Heart right ventricle (tissue), 16 donors: ENCODE data around the gene EBNA1BP2. TPM values are rescaled to one million over a fixed set of nuclear protein-coding genes. Genes with fewer than 3 reads are reported as not detected.
A peak's percentile ranks its signal among the peaks of the same experiment; 100 is the strongest.

Experiments used
- ATAC-seq, 8 donors: fragments of 200-7000 bp; cut with Tn5 transposase; one replicate each; pipeline ENCODE4 v1.9.1; 2020; ENCODE audit warnings: mild to moderate bottlenecking in 8 of 8, moderate library complexity in 8 of 8, moderate number of reproducible peaks in 1 of 8
- DNase-seq, 2 donors: peaks; one replicate each; pipeline ENCODE4 v3.0.0-alpha.2; 2020
- H3K27ac ChIP-seq, 10 donors: fragments of 200-600 bp; sonication (generic) in 2 of 10; one replicate each; pipeline versions ENCODE4 v1.5.0 to v1.8.0; 2020 to 2022; ENCODE audit warnings: mild to moderate bottlenecking in 3 of 10
- H3K27me3 ChIP-seq, 7 donors: fragments of 200-600 bp; one replicate each; pipeline ENCODE4 v1.8.0; 2021 to 2022; ENCODE audit warnings: mild to moderate bottlenecking in 2 of 7
- H3K36me3 ChIP-seq, 9 donors: fragments of 200-600 bp; sonication (generic) in 1 of 9; one replicate each; pipeline versions ENCODE4 v1.5.0 to v1.8.0; 2020 to 2022; ENCODE audit warnings: mild to moderate bottlenecking in 2 of 9
- H3K4me1 ChIP-seq, 9 donors: fragments of 200-600 bp; sonication (generic) in 1 of 9; one replicate each; pipeline versions ENCODE4 v1.5.0 to v1.8.0; 2020 to 2022; ENCODE audit warnings: mild to moderate bottlenecking in 4 of 9
- H3K4me3 ChIP-seq, 10 donors: fragments of 200-600 bp; sonication (generic) in 2 of 10; one replicate each; pipeline versions ENCODE4 v1.5.0 to v1.8.0; 2020 to 2022; ENCODE audit warnings: mild to moderate bottlenecking in 7 of 10, moderate library complexity in 2 of 10
- H3K9me3 ChIP-seq, 11 donors: fragments of 200-600 bp in 10 of 11; sonication (generic) in 2 of 11; one replicate each; pipeline versions ENCODE4 v1.5.0 to v1.8.0; 2013 to 2022; ENCODE audit warnings: mild to moderate bottlenecking in 2 of 11, control low read depth in 1 of 11, moderate library complexity in 1 of 11
- WGBS, 2 donors: extraction: QIAGEN DNeasy Blood & Tissue Kit; methylation state at CpG; one replicate each; pipeline ENCODE4 v1.1.7; 2013; ENCODE audit warnings: inconsistent platforms in 1 of 2; 5-methylcytosine and 5-hydroxymethylcytosine counted together
- intact Hi-C, 10 donors: fragments of 100-400 bp; cut with DNase I; formaldehyde crosslinking; loops; one replicate each; pipeline versions ENCODE4 v1.11.1 to v1.14.2; 2022
- polyA plus RNA-seq, 2 donors: library from polyadenylated mRNA; stranded (reverse); fragments of 200-250 nt; gene quantifications; one replicate each; pipeline ENCODE4 v1.2.3, GENCODE V29; 2013
- total RNA-seq, 10 donors: library from RNA; stranded (reverse); fragmentation: NEBNext Ultra II Directional in 3 of 10; extraction: Animal tissue kit (Norgen Biotek cat#: 25700) in 3 of 10; gene quantifications; one replicate each; pipeline versions ENCODE4 v1.2.1 to v1.2.4, GENCODE V29; 2021 to 2023
- TF ChIP-seq, protein P1 (sequence below), 9 donors: fragments of 200-600 bp; sonication (generic) in 2 of 9; IDR thresholded peaks; one replicate each; pipeline versions ENCODE4 v1.5.0 to v1.8.0; 2021 to 2022; ENCODE audit warnings: antibody characterized with exemption in 9 of 9, mild to moderate bottlenecking in 5 of 9, moderate library complexity in 1 of 9
- donor health status: Arrhythmogenic right ventricular cardiomyopathy.
- donor health status: ischemic (EF 13 %, LVEDD 7.1; RV severe dilation, severe dysfunction).
- donor health status: healthy with polysubstance abuse.
- donor health status: DM: no; HTN: yes; CAD: no.
- donor health status: DM: no; HTN: no; CAD: no.
- donor health status: ischemic (EF 25% LVEDD 6.9; RV normal size, moderate dysfunction).
- donor health status: ischemic (EF 25% LVEDD 5.7; RV mildly dilated, moderate dysfunction).
- donor health status: healthy.
- donor health status: DM: yes; HTN: yes; CAD: no.
- donor health status: Ischemic cardiomyopathy.
- donor health status: ischemic (EF 35%, LVEDD 5.7; RV mildly dilated, moderate dysfunction).
- donor health status: nonischemic (EF 11% LVEDD 7.7; RV severe dilation, severe dysfunction).
- donor health status: DM: yes; HTN: yes; CAD: no.
- donor health status: PGD.
- donor health status: ischemic (EF 29% LVEDD 5.4; RV normal size, mild dysfunction).
- donor health status: nonischemic (EF 23%, LVEDD 6.1; RV moderate dilation, normal function).

EBNA1BP2 gene
- total and polyA plus RNA-seq, 12 donors: 18.8 to 121 (median 25.9) TPM

- intact Hi-C loops: no loop called here
- peak overlapping the region; percentile 21 to 59 (median 46) for H3K4me3 ChIP-seq
- peaks cover 0 to 16% (median 9%) of the 10 kb centered on the region in 9 donors for H3K4me1 ChIP-seq
- TF ChIP-seq, protein P1, sequence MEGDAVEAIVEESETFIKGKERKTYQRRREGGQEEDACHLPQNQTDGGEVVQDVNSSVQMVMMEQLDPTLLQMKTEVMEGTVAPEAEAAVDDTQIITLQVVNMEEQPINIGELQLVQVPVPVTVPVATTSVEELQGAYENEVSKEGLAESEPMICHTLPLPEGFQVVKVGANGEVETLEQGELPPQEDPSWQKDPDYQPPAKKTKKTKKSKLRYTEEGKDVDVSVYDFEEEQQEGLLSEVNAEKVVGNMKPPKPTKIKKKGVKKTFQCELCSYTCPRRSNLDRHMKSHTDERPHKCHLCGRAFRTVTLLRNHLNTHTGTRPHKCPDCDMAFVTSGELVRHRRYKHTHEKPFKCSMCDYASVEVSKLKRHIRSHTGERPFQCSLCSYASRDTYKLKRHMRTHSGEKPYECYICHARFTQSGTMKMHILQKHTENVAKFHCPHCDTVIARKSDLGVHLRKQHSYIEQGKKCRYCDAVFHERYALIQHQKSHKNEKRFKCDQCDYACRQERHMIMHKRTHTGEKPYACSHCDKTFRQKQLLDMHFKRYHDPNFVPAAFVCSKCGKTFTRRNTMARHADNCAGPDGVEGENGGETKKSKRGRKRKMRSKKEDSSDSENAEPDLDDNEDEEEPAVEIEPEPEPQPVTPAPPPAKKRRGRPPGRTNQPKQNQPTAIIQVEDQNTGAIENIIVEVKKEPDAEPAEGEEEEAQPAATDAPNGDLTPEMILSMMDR (IDR thresholded peaks at IDR 0.05): no peak
- peak; percentile 82 to 95 (median 87) for ATAC-seq
- H3K9me3 ChIP-seq: no peaks in the 10 kb centered on the region
- no peak overlapping the region for H3K27ac ChIP-seq
- WGBS, 2 donors: 4 to 5% methylated on average over 47 of the region's 47 CpGs
- no peaks in the 10 kb centered on the region for H3K36me3 ChIP-seq
- peak; percentile 68 to 69 for DNase-seq
- H3K27me3 ChIP-seq: peaks cover 0 to 61% (median 24%) of the 10 kb centered on the region in 7 donors
These were observed 24.3 kb downstream of the EBNA1BP2 start for GRCh38 chr1:43147625-43148327.

- ATAC-seq: no peak
- intact Hi-C loops: no loop called here
- Histone ChIP-seq H3K4me1 (peaks cover 0 to 16% (median 9%) of the 10 kb centered on the region in 9 donors), H3K4me3 (no peak overlapping the region), H3K27ac (no peak overlapping the region), H3K9me3 (peaks cover 0 to 21% (median 9%) of the 10 kb centered on the region in 11 donors), H3K36me3 (no peaks in the 10 kb centered on the region), H3K27me3 (peaks cover 0 to 50% (median 8%) of the 10 kb centered on the region in 7 donors)
- TF ChIP-seq, protein P1 (IDR thresholded peaks at IDR 0.05): no peak
- DNase-seq: no peak
These were observed 27.9 kb downstream of the EBNA1BP2 start for GRCh38 chr1:43144237-43144636.

DNA sequence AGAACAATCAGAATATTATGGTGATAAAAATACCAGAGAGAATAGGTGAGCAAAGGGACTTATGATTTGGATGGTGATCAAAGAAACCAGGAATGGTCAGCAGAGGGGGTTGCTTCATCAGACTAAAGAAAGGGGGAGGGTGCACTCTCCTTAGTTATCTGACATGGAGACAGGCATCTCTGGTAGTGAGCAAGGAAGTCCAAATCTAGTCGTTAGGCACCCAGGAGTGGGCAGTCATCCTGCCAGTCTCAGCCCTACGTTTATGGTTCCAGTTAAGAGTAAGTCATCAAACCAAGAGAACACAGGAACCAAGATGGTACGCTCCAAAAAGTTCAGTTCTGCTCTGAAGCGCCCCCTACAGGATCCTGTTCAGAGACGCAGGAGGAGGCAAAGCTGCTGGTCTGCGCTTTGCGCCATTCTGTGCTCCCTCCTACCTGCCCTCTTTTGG is 28.6 kb downstream of the EBNA1BP2 start:
- no peak for ATAC-seq
- no peak overlapping the region for H3K4me3 ChIP-seq
- 22 to 31% methylated on average over 7 of the region's 7 CpGs for WGBS, 2 donors
- H3K27me3 ChIP-seq: peaks cover 0 to 42% (median 2%) of the 10 kb centered on the region in 7 donors
- intact Hi-C loops: no loop called here
- TF ChIP-seq, protein P1 (IDR thresholded peaks at IDR 0.05): peak in 1 of 9 donors; percentile 17
- H3K27ac ChIP-seq: no peak overlapping the region
- no peak for DNase-seq
- H3K9me3 ChIP-seq: peaks cover 0 to 25% (median 9%) of the 10 kb centered on the region in 11 donors
- no peaks in the 10 kb centered on the region for H3K36me3 ChIP-seq
- peaks cover 0 to 16% (median 9%) of the 10 kb centered on the region in 9 donors for H3K4me1 ChIP-seq

DNA sequence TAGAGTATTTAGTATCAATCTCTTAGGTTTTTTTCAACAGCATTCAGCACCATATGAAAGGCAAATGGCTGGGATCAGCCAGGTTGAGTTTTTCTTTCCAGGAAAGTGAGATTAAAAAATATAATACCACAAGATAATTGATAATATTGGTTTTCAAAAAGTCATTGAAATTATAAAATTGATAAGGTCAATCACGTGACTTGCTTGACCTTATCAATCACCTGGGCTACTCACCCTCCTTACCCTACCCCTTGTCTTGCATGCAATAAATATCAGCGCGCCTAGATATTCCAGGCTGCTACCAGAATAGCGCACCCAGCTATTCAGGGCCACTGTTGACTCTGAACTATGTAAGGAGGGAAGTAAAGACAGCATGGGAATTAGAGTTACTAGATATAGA is 31.5 kb downstream of the EBNA1BP2 start:
- DNase-seq (no peak), ATAC-seq (no peak)
- Histone ChIP-seq H3K4me3 (no peak overlapping the region), H3K27ac (no peak overlapping the region), H3K36me3 (no peaks in the 10 kb centered on the region), H3K9me3 (peaks cover 0 to 25% (median 9%) of the 10 kb centered on the region in 11 donors), H3K4me1 (peaks cover 0 to 13% (median 0%) of the 10 kb centered on the region in 9 donors), H3K27me3 (peaks cover 0 to 15% (median 0%) of the 10 kb centered on the region in 7 donors)
- TF ChIP-seq, protein P1 (IDR thresholded peaks at IDR 0.05): no peak
- 92 to 95% methylated on average over 4 of the region's 4 CpGs for WGBS, 2 donors
- intact Hi-C loops: no loop called here
